HL-60 (cell line): Measurements from ENCODE around the gene BUB3.

Experiments used
- DNase-seq, 2 experiments: peaks; one replicate each; pipeline ENCODE4 v3.0.0-alpha.2; 2010 to 2020; ENCODE audit warnings: low read depth in 1 of 2, low spot score in 1 of 2
- H3K27ac ChIP-seq: fragments of 250-450 bp; sonication (Bioruptor Pico); replicated peaks from 2 replicates; pipeline ENCODE4 v1.5.1; 2020; ENCODE audit warnings: mild to moderate bottlenecking, moderate library complexity
- H3K27me3 ChIP-seq: fragments of 250-450 bp; sonication (Bioruptor Pico); 2 replicates; pipeline ENCODE4 v1.5.1; 2021; ENCODE audit warnings: mild to moderate bottlenecking, moderate library complexity; ENCODE audit not compliant: insufficient read depth, poor library complexity, severe bottlenecking
- H3K4me3 ChIP-seq: replicated peaks from 2 replicates; pipeline ENCODE4 v1.5.1; 2011; ENCODE audit warnings: mild to moderate bottlenecking, control low read depth, low read length; ENCODE audit not compliant: insufficient read depth
- CTCF ChIP-seq: IDR thresholded peaks from one replicate; pipeline ENCODE4 v1.5.1; 2011; ENCODE audit warnings: low read length, control low read depth, inconsistent platforms; ENCODE audit not compliant: insufficient read depth
- GABPA ChIP-seq: IDR thresholded peaks from 2 replicates; pipeline ENCODE4 v1.6.1; 2012; ENCODE audit warnings: low read depth
- POLR2AphosphoS5 ChIP-seq: IDR thresholded peaks from 2 replicates; pipeline ENCODE4 v1.6.1; 2012; ENCODE audit warnings: low read depth
- REST ChIP-seq: IDR thresholded peaks from 2 replicates; pipeline ENCODE4 v1.6.1; 2012; ENCODE audit warnings: low read depth; ENCODE audit not compliant: insufficient replicate concordance
- SPI1 ChIP-seq: IDR thresholded peaks from 2 replicates; pipeline ENCODE4 v1.6.1; 2012; ENCODE audit warnings: low read depth, mild to moderate bottlenecking, borderline replicate concordance

The BUB3 gene

GRCh38 chr10:123200531-123200930, 46.3 kb downstream of the BUB3 start:
- DNase-seq: no peak
- TF ChIP-seq REST (no peak), CTCF (no peak), SPI1 (no peak)
- H3K4me3 ChIP-seq: no peak overlapping the region
- H3K27me3 ChIP-seq: no peaks in the 10 kb centered on the region
- H3K27ac ChIP-seq: no peak overlapping the region

- TF ChIP-seq SPI1: no peak
- TF ChIP-seq REST: no peak
- no peak for TF ChIP-seq CTCF
- TF ChIP-seq POLR2AphosphoS5: no peak
- TF ChIP-seq GABPA: no peak
- no peak overlapping the region for H3K4me3 ChIP-seq
- H3K27me3 ChIP-seq: no peaks in the 10 kb centered on the region
- H3K27ac ChIP-seq: no peak overlapping the region
- no peak for DNase-seq
Measured at GRCh38 chr10:123202506-123202905, 48.3 kb downstream of the BUB3 start.

- TF ChIP-seq POLR2AphosphoS5 (no peak), REST (no peak), GABPA (no peak), CTCF (no peak), SPI1 (no peak)
- no peaks in the 10 kb centered on the region for H3K27me3 ChIP-seq
- no peak overlapping the region for H3K27ac ChIP-seq
- no peak for DNase-seq
- H3K4me3 ChIP-seq: no peak overlapping the region
Measured at GRCh38 chr10:123203393-123204126, 49.4 kb downstream of the BUB3 start.
